OCI-LY3 (cell line): ENCODE data around the gene LAMB4.

Source experiments
- EZH2phosphoT487 ChIP-seq: fragments of 200-600 bp; shearing (Covaris generic); IDR thresholded peaks from 2 replicates; pipeline ENCODE4 v1.6.1; 2018; ENCODE audit warnings: antibody characterized with exemption, mixed run types, low read depth
- TF ChIP-seq, protein P1 (sequence below): fragments of 200-600, 300-600 bp; sonication (generic); IDR thresholded peaks from 2 replicates; pipeline ENCODE4 v1.5.1; 2014; ENCODE audit warnings: antibody characterized with exemption, low read length, low read depth

DNA sequence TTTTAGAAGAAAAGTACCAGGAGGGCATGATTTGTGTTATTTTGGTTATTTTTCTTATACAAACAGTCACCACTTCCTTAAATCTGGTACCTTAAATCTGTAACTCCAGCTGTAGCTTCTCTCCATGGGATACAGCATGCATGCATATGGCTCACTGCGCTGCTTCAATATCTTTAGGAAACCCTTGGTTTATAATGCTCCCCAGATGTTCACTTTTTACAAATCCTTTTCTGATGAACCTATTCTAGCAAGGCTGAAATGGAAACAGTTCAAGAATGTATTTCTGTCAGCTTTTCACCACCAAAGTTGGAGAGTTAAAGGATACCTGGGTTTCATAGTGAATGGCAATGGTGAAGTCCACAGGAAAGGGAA lies 50.9 kb downstream of the LAMB4 start:
- TF ChIP-seq, protein P1, sequence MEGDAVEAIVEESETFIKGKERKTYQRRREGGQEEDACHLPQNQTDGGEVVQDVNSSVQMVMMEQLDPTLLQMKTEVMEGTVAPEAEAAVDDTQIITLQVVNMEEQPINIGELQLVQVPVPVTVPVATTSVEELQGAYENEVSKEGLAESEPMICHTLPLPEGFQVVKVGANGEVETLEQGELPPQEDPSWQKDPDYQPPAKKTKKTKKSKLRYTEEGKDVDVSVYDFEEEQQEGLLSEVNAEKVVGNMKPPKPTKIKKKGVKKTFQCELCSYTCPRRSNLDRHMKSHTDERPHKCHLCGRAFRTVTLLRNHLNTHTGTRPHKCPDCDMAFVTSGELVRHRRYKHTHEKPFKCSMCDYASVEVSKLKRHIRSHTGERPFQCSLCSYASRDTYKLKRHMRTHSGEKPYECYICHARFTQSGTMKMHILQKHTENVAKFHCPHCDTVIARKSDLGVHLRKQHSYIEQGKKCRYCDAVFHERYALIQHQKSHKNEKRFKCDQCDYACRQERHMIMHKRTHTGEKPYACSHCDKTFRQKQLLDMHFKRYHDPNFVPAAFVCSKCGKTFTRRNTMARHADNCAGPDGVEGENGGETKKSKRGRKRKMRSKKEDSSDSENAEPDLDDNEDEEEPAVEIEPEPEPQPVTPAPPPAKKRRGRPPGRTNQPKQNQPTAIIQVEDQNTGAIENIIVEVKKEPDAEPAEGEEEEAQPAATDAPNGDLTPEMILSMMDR: no peak
- no peak for TF ChIP-seq EZH2phosphoT487
